Stimulated activated naive B cell treated with anti-CD40 and anti-IgM and Interleukin-4, amounts not matched to agents 10 μg/mL and 1 μg/mL and 100 μg/mL, for 72 hours (primary cell): ENCODE measurements around the gene DDA1.

Experiments used
- ATAC-seq, 2 donors: fragments of 150-1000 bp; cut with Tn5 transposase; replicated peaks; 2 replicates each; pipeline ENCODE4 v1.10.0; 2021; ENCODE audit warnings: moderate library complexity in 1 of 2
- DNase-seq: peaks from one replicate; pipeline ENCODE4 v3.0.0; 2021
- H3K27ac Mint-ChIP-seq: one replicate; pipeline ENCODE4 v1.8.0; 2022; ENCODE audit warnings: mild to moderate bottlenecking, mixed read lengths
- H3K27me3 Mint-ChIP-seq, 2 donors: one replicate each; pipeline ENCODE4 v1.8.0; 2022; ENCODE audit warnings: mixed read lengths in 2 of 2
- H3K36me3 Mint-ChIP-seq, 2 donors: one replicate each; pipeline ENCODE4 v1.8.0; 2022; ENCODE audit warnings: mixed read lengths in 2 of 2, mild to moderate bottlenecking in 1 of 2
- H3K4me1 Mint-ChIP-seq, 2 donors: one replicate each; pipeline ENCODE4 v1.8.0; 2022; ENCODE audit warnings: mixed read lengths in 2 of 2, mild to moderate bottlenecking in 1 of 2
- H3K4me3 Mint-ChIP-seq, 2 donors: one replicate each; pipeline ENCODE4 v1.8.0; 2022; ENCODE audit warnings: mild to moderate bottlenecking in 2 of 2, mixed read lengths in 2 of 2, moderate library complexity in 1 of 2
- H3K9me3 Mint-ChIP-seq, 2 donors: one replicate each; pipeline ENCODE4 v1.8.0; 2022; ENCODE audit warnings: mixed read lengths in 2 of 2, mild to moderate bottlenecking in 1 of 2

The DDA1 gene

DNA sequence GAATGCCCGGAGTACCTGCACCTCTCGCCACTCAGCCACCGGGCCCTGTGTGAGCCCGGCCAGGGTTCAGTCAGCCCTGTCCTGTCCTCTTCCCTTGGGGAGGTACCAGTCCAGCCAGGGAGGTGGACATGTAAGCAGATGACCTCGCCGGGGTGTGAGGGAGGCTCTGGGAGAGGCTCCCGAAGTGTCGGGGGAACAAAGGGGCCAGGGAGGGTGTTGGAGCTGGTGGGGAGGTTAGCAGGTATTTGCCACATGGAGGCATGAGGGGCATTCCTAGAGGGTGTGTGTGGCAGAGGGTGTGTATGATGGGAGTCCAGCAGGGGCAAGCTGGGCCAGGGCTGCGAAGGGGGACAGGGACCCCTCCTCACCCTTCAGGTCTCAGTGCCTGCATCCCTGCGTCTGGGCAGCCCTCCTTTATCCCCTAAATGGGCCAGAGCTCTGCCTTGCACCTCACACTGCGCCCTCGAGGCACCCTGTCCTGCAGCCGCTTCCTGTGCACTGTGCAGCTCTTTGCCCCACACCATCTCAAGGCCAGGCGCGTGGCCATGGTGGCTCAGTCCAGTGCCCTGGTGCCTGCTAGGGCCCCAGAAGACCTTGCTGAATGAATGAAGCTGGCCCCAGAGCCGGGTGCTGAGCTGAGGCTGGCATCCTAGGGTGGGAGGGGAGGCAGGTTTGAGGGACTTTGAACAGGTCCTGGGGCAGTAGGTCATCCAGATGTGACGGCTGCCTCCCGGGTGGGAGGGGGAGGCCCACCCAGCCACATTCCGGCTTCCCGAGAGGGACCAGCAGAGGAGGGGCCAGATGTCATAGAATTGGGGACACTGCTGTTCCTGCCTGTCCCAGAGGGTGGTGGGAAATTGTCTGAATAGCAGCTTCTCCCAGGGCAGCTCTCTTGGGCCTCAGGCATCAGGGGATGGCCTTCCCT, 3.1 kb downstream of the DDA1 start:
- H3K4me1 Mint-ChIP-seq: peaks cover 24 to 45% of the 10 kb centered on the region in 2 donors
- ATAC-seq (no peak), DNase-seq (no peak)
- no peaks in the 10 kb centered on the region for H3K9me3 Mint-ChIP-seq
- no peak overlapping the region for H3K4me3 Mint-ChIP-seq
- no peaks in the 10 kb centered on the region for H3K27me3 Mint-ChIP-seq
- no peak overlapping the region for H3K27ac Mint-ChIP-seq
- H3K36me3 Mint-ChIP-seq: peaks cover 32 to 34% of the 10 kb centered on the region in 2 donors

DNA sequence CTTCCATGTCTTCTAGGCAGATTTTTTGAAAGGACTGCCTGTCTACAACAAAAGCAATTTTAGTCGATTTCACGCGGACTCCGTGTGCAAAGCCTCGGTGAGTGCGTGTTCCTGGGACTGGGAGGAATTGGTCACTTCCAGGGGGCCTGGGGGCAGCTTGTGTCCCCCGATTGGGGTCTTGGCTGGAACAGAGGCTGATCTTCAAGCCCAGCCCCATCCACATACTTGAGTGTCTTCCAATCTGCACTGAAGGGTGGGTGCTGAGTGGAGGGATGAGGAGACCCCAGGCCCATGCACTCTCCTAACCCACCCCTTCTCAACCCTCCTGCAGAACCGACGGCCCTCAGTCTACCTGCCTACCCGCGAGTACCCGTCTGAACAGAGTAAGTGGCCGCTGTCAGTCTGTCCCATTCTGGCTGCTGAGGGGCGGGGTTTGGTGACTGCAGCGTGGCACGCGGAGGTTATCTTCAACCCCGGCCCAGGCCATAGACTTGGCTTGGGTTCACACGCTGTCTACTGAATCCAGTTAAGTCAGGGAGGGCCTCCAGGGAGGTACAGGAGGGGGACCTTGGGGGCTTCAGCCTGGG, 4.7 kb downstream of the DDA1 start:
- Mint-ChIP-seq H3K27ac (no peak overlapping the region), H3K4me3 (no peak overlapping the region), H3K36me3 (peaks cover 32 to 34% of the 10 kb centered on the region in 2 donors), H3K9me3 (no peaks in the 10 kb centered on the region), H3K4me1 (peaks cover 18 to 34% of the 10 kb centered on the region in 2 donors), H3K27me3 (no peaks in the 10 kb centered on the region)
- no peak for ATAC-seq
- no peak for DNase-seq

DNA sequence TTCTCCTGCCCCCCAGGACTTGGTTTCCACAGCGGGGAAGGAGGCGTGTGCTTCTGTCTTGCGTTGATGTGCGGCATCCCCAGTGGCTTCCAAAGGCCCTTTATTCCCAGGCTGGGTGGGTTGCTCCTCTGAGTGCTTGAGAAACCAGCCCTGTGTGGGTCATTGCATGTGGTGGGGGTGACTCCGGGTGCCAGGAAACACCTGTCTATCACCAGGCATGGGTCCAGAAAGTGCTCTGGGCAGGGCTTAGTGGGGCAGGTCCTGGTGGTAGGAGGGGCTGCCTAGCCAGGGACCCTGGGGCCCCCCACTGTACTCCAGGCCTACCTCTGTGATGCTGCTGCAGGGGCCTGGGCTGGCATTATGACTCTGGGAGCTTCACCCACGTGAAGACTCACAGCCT, 9.6 kb downstream of the DDA1 start:
- no peak overlapping the region for H3K4me3 Mint-ChIP-seq
- no peak overlapping the region for H3K27ac Mint-ChIP-seq
- no peaks in the 10 kb centered on the region for H3K9me3 Mint-ChIP-seq
- DNase-seq (no peak), ATAC-seq (no peak)
- H3K4me1 Mint-ChIP-seq: peaks cover 5 to 21% of the 10 kb centered on the region in 2 donors
- no peaks in the 10 kb centered on the region for H3K27me3 Mint-ChIP-seq
- peaks cover 39 to 41% of the 10 kb centered on the region in 2 donors for H3K36me3 Mint-ChIP-seq

DNA sequence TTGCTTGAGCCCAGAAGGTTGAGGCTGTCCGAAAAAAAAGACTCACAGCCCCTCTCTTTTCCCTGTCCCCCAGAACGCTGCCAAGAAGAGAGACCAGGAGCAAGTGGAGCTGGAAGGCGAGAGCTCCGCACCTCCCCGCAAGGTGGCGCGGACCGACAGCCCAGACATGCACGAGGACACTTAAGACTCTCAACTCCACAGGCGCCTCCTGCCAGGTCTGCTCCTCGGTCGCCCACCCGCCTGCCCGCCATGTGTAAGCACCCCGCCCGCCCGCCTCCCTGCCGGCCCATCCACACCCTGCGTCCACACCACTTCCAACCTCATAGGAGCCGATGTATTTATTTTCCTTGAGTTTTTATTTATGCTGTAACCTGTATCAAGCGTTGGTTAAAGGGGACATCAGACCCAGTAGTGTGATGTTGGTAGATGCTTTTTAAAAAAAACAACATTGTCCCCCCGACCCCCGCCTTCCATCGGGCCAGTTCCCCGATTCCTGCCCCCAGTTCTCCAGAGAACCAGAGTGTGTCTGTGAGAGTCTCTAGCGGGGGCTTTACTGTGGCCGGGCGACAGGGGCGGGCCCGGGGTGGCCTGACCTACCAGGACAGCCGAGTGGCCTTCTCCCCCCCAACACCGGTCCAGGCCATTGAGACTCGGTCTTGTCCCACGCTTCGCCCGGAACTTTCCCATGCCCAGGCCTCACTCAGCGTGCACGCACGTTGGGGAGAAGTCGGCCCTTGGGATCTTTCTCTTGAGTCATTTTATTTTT, 10.3 kb downstream of the DDA1 start:
- no peak overlapping the region for H3K4me3 Mint-ChIP-seq
- ATAC-seq (no peak), DNase-seq (no peak)
- peaks cover 34 to 35% of the 10 kb centered on the region in 2 donors for H3K36me3 Mint-ChIP-seq
- H3K27me3 Mint-ChIP-seq: no peaks in the 10 kb centered on the region
- peaks cover 5 to 21% of the 10 kb centered on the region in 2 donors for H3K4me1 Mint-ChIP-seq
- H3K9me3 Mint-ChIP-seq: no peaks in the 10 kb centered on the region
- peak overlapping the region; percentile 20 for H3K27ac Mint-ChIP-seq

DNA sequence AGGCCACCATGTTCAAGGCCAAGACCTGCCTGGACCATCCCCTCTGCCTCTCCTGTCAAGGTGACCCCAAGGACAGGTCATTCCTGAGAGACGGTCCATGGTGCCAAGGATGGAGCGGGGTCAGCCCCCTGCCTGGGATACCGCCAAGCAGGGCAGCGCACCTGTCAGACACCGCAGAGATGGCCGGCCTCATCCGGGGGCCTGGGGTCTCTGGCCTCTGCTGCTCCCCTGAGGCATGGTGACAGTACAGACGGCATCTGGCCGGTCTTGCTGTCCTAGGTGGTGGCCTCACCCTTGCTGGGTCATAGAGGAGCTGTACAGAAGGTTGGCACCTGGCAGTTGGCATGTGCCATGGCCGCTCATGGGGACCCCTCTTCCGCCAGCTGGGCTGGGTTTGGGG, 11.1 kb downstream of the DDA1 start:
- H3K27me3 Mint-ChIP-seq: no peaks in the 10 kb centered on the region
- H3K4me1 Mint-ChIP-seq: peaks cover 5 to 21% of the 10 kb centered on the region in 2 donors
- H3K27ac Mint-ChIP-seq: peak overlapping the region; percentile 20
- peaks cover 34 to 35% of the 10 kb centered on the region in 2 donors for H3K36me3 Mint-ChIP-seq
- DNase-seq (no peak), ATAC-seq (no peak)
- H3K4me3 Mint-ChIP-seq: no peak overlapping the region
- H3K9me3 Mint-ChIP-seq: no peaks in the 10 kb centered on the region

DNA sequence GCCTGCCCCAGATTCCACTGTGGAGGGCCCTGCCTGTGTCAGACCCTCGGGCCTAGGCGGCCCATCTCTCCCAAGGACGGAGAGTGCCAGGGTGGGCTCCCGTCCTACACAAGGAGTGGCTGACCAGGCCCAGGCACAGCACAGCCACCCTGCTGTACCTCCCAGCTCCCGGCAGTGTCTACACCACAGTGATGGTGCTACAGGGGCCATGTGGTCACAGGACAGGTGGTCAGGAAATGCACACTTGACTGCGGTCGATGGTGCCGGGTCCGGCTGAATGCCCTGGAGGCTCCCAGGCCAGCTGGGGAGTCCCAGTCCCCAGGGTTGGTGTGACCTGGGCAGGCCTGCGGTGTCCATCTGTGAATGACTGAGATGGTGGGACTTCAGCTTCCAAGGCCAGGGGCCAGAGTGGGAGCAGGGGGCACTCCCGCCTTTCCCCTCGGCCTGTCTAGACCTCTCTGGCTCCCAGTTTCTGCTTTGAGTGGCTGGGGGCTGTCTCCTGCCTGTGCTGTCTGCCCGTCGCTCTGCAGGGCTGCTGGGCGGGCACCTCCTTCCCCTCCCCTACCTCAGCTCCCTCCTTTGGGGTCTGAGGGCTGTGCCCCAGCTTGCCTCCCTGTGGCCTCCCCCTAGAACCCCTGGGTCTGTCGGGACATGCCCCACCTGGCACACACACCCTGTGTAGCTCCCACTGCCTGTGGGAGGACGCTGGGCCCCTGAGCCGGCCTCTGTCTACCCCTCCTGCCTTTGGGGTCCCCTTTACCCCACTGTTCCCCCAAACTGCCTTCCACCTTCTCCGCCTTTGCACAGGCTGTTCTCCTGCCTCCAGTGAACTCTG, 12.5 kb downstream of the DDA1 start:
- no peaks in the 10 kb centered on the region for H3K27me3 Mint-ChIP-seq
- ATAC-seq (no peak), DNase-seq (no peak)
- no peaks in the 10 kb centered on the region for H3K9me3 Mint-ChIP-seq
- no peak overlapping the region for H3K4me3 Mint-ChIP-seq
- H3K36me3 Mint-ChIP-seq: peaks cover 22 to 27% of the 10 kb centered on the region in 2 donors
- no peak overlapping the region for H3K27ac Mint-ChIP-seq
- H3K4me1 Mint-ChIP-seq: peaks cover 2 to 13% of the 10 kb centered on the region in 2 donors

DNA sequence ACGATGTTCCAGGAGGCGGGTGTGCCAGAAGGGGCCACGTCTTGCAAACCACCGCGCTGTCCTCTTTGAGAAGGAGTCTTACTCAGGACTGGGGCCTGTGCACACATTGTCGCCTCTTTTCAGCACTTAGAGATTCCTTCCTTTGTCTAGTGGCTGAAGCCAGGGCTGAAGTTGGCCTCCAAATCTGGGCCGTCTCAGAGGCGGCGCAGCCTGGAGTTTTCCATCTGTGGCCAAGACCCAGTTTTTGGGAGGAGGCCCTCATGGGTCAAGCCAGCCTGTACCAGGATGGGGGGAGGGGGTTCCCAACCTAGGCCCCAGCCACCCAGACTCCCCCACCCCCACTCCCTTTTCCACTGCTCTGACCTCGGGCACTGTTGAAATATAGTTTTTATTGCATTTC, 13.5 kb downstream of the DDA1 start:
- Mint-ChIP-seq H3K4me3 (no peak overlapping the region), H3K27me3 (no peaks in the 10 kb centered on the region), H3K9me3 (no peaks in the 10 kb centered on the region), H3K36me3 (peaks cover 21 to 27% of the 10 kb centered on the region in 2 donors), H3K27ac (no peak overlapping the region), H3K4me1 (peaks cover 3 to 14% of the 10 kb centered on the region in 2 donors)
- ATAC-seq: no peak
- no peak for DNase-seq

DNA sequence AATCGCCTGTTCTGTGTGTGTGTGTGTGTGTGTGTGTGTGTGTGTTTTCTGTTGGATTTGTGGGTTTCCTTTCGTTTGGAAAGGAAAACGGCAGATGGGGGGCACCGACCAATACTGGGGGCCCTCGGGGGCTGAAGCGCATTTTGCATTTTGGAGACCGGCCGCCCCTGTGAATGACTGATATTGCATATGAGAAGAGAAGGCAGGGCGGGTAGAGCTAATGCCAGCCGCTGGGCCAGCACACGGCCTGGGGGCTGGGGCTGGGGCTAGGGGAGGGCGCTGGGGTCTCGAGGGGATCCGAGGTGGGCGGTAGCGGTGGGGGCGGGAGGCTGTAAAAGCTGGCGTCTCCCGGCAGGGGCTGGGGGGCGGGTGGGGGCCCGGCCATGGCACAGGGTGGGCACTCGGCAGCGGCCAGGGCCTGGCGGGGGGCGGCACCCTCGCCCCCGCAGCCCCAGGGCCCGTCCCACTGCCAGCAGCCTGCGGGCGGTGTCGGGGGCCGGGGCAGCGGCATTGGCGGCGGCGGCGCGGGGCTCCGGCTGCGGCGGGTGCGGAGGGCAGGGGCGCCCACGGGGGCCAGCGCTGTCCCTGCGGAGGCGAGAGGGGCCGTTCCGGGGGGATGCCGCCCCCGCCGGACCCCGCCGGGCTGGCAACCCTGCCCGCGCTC, 14.1 kb downstream of the DDA1 start:
- H3K27me3 Mint-ChIP-seq: no peaks in the 10 kb centered on the region
- no peaks in the 10 kb centered on the region for H3K9me3 Mint-ChIP-seq
- peak overlapping the region; percentile 48 to 75 for H3K4me3 Mint-ChIP-seq
- peaks cover 21 to 27% of the 10 kb centered on the region in 2 donors for H3K36me3 Mint-ChIP-seq
- DNase-seq: no peak
- peak; percentile 3 to 8 for ATAC-seq
- peak overlapping the region; percentile 42 for H3K27ac Mint-ChIP-seq
- H3K4me1 Mint-ChIP-seq: peaks cover 3 to 18% of the 10 kb centered on the region in 2 donors

DNA sequence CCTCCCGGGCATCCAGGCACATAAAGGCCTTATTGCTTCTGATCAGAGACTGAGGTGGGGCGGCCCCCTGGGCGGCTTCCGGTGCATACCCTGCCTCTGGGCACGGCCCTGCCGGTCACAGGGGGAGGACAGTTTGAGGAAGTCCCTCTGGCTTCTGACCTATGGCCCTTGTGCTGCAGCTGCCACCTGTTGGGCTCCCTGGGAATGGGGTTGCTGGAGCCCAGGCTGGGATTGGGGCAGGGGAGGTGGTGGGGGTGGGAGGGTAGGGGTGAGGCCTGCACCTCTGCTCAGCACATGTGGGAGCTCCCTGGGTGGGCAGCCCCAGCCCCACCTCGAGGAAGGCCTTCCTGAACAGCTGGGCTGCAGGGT, 14.6 kb downstream of the DDA1 start:
- ATAC-seq (peak; percentile 44 to 56), DNase-seq (no peak)
- peaks cover 21 to 27% of the 10 kb centered on the region in 2 donors for H3K36me3 Mint-ChIP-seq
- H3K9me3 Mint-ChIP-seq: no peaks in the 10 kb centered on the region
- H3K4me3 Mint-ChIP-seq: peak overlapping the region; percentile 52 to 62
- H3K27me3 Mint-ChIP-seq: no peaks in the 10 kb centered on the region
- H3K27ac Mint-ChIP-seq: no peak overlapping the region
- peaks cover 4 to 23% of the 10 kb centered on the region in 2 donors for H3K4me1 Mint-ChIP-seq

DNA sequence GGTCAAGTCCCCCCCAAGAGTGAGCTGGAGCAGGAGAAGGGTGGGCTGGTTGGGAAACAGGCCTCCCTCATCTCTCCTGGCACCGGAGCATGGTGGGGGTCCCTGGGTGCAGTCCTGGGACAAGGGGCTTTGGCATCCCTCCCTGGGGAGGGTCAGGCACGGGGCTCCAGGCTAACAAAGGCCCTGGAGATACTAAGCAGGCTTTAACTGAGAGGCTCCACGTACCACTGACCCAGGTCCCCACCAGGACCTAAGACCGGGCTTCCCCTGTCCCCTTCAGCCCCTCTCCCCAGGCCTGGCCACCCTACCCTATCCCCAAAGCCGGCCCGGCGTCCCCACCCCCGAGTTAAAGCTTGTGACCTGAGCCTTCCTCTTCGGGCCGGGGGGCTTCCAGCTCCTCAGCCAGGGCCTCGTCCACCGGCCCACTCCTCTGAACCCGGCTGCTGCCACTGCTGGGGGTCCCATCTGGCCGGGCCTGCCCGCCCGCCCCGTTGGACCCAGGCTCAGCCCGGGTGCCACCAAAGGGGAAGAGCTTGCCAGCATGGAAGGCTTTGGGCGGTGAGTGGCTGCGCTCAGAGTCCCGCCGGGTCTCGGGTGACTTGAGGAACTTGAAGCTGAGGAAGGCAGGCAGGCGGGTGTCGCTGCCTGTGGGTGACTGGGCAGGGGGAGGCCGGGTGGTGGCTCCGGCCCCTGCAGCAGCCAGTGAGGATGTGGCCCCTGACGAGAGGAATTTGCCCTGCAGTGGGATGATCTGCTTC, 15.2 kb downstream of the DDA1 start:
- Mint-ChIP-seq H3K4me1 (peaks cover 7 to 29% of the 10 kb centered on the region in 2 donors), H3K36me3 (peaks cover 21 to 26% of the 10 kb centered on the region in 2 donors), H3K9me3 (no peaks in the 10 kb centered on the region), H3K4me3 (no peak overlapping the region), H3K27me3 (no peaks in the 10 kb centered on the region), H3K27ac (no peak overlapping the region)
- ATAC-seq (no peak), DNase-seq (no peak)

DNA sequence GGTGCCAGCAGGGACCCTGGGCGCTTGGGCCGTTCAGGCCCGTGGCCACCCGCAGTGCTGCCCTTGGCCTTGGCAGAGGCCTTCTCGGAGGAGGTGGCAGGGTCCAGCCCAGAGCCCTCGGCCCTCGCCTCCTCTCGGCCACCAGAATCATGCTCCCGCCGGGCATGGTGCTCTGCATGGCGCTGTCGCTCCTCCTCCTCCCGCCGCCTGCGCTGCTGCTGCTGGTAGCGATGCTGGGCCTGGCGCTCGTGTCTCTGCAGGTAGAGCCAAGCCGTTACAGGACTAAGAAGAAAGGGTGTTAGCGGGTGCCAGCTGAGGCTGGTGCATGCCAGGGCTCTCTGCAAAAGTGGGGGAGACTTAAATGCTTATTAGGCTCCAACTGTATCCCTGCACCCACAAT, 15.8 kb downstream of the DDA1 start:
- H3K4me3 Mint-ChIP-seq: no peak overlapping the region
- H3K36me3 Mint-ChIP-seq: peaks cover 16 to 20% of the 10 kb centered on the region in 2 donors
- H3K27ac Mint-ChIP-seq: no peak overlapping the region
- ATAC-seq: no peak
- DNase-seq: no peak
- H3K9me3 Mint-ChIP-seq: no peaks in the 10 kb centered on the region
- H3K27me3 Mint-ChIP-seq: peaks cover 0 to 4% of the 10 kb centered on the region in 2 donors
- H3K4me1 Mint-ChIP-seq: peaks cover 12 to 34% of the 10 kb centered on the region in 2 donors

DNA sequence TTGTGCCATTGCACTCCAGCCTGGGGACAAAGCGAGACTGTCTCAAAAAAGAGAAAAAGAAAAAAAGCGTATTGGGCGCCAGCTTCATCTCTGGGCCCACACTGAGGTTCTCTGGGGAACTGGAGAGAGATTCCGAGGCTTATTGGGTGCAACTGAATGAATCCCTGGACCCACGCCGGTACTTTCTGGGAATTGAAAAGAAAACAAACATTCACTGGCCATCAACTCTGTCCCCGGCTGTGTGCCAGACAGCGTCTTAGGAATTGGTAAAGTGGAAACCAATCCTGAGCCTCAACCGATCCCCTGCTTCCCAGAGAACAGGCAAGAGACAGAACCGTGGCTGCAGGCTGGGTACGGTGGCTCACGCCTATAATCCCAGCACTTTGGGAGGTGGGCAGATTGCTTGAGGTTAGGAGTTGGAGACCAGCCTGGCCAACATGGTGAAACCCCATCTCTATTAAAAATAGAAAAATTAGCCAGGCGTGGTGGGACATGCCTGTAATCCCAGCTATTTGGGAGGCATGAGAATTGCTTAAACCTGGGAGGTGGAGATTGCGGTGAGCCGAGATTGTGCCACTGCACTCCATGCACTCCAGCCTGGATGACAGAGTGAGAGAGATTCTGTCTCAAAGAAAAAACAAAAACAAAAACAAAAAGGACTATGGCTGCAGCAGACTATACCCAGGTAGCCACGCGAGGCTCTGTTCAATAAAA, 16.7 kb downstream of the DDA1 start:
- H3K9me3 Mint-ChIP-seq: no peaks in the 10 kb centered on the region
- no peak for ATAC-seq
- peaks cover 8 to 13% of the 10 kb centered on the region in 2 donors for H3K36me3 Mint-ChIP-seq
- no peak for DNase-seq
- peaks cover 12 to 34% of the 10 kb centered on the region in 2 donors for H3K4me1 Mint-ChIP-seq
- H3K4me3 Mint-ChIP-seq: no peak overlapping the region
- H3K27me3 Mint-ChIP-seq: peaks cover 8 to 10% of the 10 kb centered on the region in 2 donors
- no peak overlapping the region for H3K27ac Mint-ChIP-seq
